HFF-Myc (cell line): ENCODE measurements around the gene OR4S1.
"Not testable (repeated sequence)": the region's sequence is repeated elsewhere in the genome, so short reads cannot be mapped to it uniquely, and the experiment has no call there.

ENCODE experiments used
- DNase-seq: peaks from one replicate; pipeline ENCODE4 v3.0.0-alpha.2; 2011; ENCODE audit warnings: low read depth; ENCODE audit errors: extremely low read depth
- H3K4me3 ChIP-seq: replicated peaks from 2 replicates; pipeline ENCODE4 v1.5.1; 2011; ENCODE audit warnings: low read depth, mild to moderate bottlenecking, control low read depth, low read length
- TF ChIP-seq, protein P1 (sequence below): IDR thresholded peaks from 2 replicates; pipeline ENCODE4 v1.5.1; 2012; ENCODE audit warnings: mild to moderate bottlenecking, low read depth, low read length, control low read depth; ENCODE audit errors: missing control alignments

OR4S1 gene

DNA sequence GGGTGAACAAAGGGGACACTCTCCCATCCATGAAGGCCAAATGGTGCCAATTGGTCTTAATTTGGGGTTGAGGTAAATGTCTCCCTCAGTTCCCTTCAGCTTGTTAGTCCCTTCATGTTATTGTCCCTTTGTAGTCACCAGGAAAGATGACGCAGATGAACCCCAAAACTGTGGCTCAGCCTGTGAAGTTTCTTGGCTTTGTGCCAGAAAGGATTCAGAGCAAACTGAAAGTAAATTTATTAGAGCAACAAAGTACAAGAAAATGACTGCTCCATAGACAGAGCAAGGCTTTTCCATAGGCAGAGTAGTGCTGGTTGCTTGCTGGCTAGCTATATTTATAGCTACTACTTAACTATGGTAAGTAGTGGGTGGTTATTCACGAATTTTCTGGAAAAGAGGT is 35.4 kb downstream of the OR4S1 start:
- TF ChIP-seq, protein P1, sequence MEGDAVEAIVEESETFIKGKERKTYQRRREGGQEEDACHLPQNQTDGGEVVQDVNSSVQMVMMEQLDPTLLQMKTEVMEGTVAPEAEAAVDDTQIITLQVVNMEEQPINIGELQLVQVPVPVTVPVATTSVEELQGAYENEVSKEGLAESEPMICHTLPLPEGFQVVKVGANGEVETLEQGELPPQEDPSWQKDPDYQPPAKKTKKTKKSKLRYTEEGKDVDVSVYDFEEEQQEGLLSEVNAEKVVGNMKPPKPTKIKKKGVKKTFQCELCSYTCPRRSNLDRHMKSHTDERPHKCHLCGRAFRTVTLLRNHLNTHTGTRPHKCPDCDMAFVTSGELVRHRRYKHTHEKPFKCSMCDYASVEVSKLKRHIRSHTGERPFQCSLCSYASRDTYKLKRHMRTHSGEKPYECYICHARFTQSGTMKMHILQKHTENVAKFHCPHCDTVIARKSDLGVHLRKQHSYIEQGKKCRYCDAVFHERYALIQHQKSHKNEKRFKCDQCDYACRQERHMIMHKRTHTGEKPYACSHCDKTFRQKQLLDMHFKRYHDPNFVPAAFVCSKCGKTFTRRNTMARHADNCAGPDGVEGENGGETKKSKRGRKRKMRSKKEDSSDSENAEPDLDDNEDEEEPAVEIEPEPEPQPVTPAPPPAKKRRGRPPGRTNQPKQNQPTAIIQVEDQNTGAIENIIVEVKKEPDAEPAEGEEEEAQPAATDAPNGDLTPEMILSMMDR = no peak
- H3K4me3 ChIP-seq = no peak overlapping the region
- DNase-seq = no peak

DNA sequence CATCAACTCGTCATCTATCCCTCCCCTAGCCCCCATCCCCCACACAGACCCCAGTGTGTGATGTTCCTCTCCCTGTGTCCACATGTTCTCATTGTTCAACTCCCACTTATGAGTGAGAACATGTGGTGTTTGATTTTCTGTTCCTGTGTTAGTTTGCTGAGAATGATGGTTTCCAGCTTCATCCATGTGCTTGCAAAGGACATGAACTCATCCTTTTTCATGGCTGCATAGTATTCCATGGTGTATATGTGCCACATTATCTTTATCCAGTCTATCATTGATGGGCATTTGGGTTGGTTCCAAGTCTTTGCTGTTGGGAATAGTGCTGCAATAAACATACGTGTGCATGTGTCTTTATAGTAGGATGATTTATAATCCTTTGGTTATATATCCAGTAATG is 36.5 kb downstream of the OR4S1 start:
- DNase-seq, H3K4me3 ChIP-seq: not testable (repeated sequence)

DNA sequence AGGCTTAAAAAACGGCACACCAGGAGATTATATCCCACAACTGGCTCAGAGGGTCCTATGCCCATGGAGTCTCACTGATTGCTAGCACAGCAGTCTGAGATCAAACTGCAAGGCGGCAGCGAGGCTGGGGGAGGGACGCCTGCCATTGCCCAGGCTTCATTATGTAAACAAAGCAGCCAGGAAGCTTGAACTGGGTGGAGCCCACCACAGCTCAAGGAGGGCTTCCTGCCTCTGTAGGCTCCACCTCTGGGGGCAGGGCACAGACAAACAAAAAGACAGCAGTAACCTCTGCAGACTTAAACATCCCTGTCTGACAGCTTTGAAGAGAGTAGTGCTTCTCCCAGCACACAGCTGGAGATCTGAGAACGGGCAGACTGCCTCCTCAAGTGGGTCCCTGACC is 40.3 kb downstream of the OR4S1 start:
- not testable (repeated sequence) for DNase-seq, H3K4me3 ChIP-seq

DNA sequence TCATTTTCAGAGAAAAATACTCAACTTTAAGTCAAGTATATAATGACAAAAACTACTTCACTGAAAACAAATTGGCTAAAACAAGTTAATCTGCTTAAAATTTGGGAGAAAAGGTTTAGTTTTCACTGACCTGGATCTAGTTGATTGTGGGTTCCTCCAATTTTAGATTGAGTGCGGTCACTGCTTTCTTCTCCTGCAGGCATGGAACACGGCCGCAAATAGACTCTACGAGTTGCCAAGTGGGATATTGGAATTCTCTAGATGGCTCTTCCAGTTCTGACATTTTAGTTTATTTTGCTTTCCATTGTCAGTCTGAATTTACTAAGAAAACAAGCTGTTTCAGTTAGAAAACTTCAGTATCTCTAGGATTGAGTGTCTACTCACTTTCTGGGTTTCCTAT is 48.0 kb downstream of the OR4S1 start:
- TF ChIP-seq, protein P1 = no peak
- no peak overlapping the region for H3K4me3 ChIP-seq
- no peak for DNase-seq

DNA sequence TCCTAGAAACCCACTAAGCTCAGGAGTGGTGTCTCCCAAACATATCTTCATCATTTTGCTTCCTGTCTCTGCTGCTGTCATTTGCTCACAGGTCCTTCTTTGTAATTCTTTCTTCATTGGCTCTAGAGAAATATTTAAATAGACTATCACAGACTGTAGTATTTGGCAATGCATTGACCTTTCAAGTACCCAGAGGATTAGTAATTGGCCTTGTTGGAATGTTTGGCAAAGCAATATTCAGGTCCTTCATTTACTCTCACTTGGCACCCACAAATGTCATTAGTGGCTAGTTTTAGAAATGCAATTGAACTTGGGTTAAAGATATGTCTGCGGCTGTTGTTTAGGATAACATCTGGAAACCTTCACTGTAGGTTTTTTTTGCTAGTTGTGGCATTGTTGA is 48.7 kb downstream of the OR4S1 start:
- TF ChIP-seq, protein P1 = no peak
- no peak overlapping the region for H3K4me3 ChIP-seq
- DNase-seq = no peak
